Transverse colon (tissue), 3 donors: ENCODE results near the gene DNM1L.

Source experiments
- CTCF ChIP-seq, 5 experiments: fragments of 200-600 bp in 3 of 5; fragments of 450-650 bp in 2 of 5; sonication (generic) in 3 of 5; IDR thresholded peaks; 1 replicate in 2 of 5; 2 replicates in 3 of 5; pipeline ENCODE4 v1.5.1; 2016 to 2017; ENCODE audit warnings: antibody characterized with exemption in 5 of 5, inconsistent platforms in 3 of 5, mild to moderate bottlenecking in 2 of 5, moderate library complexity in 1 of 5
- EP300 ChIP-seq: sonication (generic); formaldehyde crosslinking; IDR thresholded peaks from one replicate; pipeline ENCODE4 v1.6.1; 2017; ENCODE audit warnings: antibody characterized with exemption, low read depth
- POLR2A ChIP-seq: fragments of 450-650 bp; IDR thresholded peaks from one replicate; pipeline ENCODE4 v1.6.1; 2016; ENCODE audit warnings: antibody characterized with exemption, mild to moderate bottlenecking, moderate library complexity

GRCh38 chr12:32680787-32681186, 1.7 kb downstream of the DNM1L start:
- TF ChIP-seq CTCF (IDR thresholded peaks at IDR 0.05) (no peak), POLR2A (no peak), EP300 (no peak)
